Measurements from ENCODE around the gene LCE2A.

LCE2A gene

GRCh38 chr1:152707860-152708259 is 9.7 kb downstream of the LCE2A start, which contains the start of gene LCE4A:
Gene LCE4A, plus strand, starts transcription at chr1:152708160. Its CDS starts 916 bp downstream, at chr1:152709076.
- TF ChIP-seq CTCF (conservative IDR thresholded peaks at IDR 0.05; ENCODE audit: low read depth, low read length), result no peak
- no peak for DNase-seq (ENCODE audit: low read depth)
- no peak within 1 kb of the TSS for H3K4me3 ChIP-seq (ENCODE audit: low read depth, low read length)

- no peak overlapping the region for H3K4me3 ChIP-seq (ENCODE audit: low read depth, low read length)
- no peak for TF ChIP-seq CTCF (conservative IDR thresholded peaks at IDR 0.05; ENCODE audit: low read depth, low read length)
- DNase-seq (ENCODE audit: low read depth), result no peak
These were observed 20.1 kb downstream of the LCE2A start for GRCh38 chr1:152718238-152718637.

GRCh38 chr1:152725261-152725660 is 27.1 kb downstream of the LCE2A start:
- DNase-seq (ENCODE audit: low read depth), result no peak
- no peak for TF ChIP-seq CTCF (conservative IDR thresholded peaks at IDR 0.05; ENCODE audit: low read depth, low read length)
- H3K4me3 ChIP-seq (ENCODE audit: low read depth, low read length), result no peak overlapping the region

- H3K4me3 ChIP-seq (ENCODE audit: low read depth, low read length), result no peak overlapping the region
- DNase-seq (ENCODE audit: low read depth), result no peak
- TF ChIP-seq CTCF (conservative IDR thresholded peaks at IDR 0.05; ENCODE audit: low read depth, low read length), result no peak
These were observed 30.8 kb downstream of the LCE2A start for GRCh38 chr1:152728986-152729385.

GRCh38 chr1:152735648-152736047 is 37.5 kb downstream of the LCE2A start:
- TF ChIP-seq CTCF (conservative IDR thresholded peaks at IDR 0.05; ENCODE audit: low read depth, low read length), result no peak
- no peak overlapping the region for H3K4me3 ChIP-seq (ENCODE audit: low read depth, low read length)
- DNase-seq (ENCODE audit: low read depth), result no peak

GRCh38 chr1:152737997-152738396 is 39.9 kb downstream of the LCE2A start:
- H3K4me3 ChIP-seq (ENCODE audit: low read depth, low read length), result no peak overlapping the region
- no peak for DNase-seq (ENCODE audit: low read depth)
- no peak for TF ChIP-seq CTCF (conservative IDR thresholded peaks at IDR 0.05; ENCODE audit: low read depth, low read length)

GRCh38 chr1:152739841-152740240 is 41.7 kb downstream of the LCE2A start:
- TF ChIP-seq CTCF (conservative IDR thresholded peaks at IDR 0.05; ENCODE audit: low read depth, low read length), result no peak
- no peak overlapping the region for H3K4me3 ChIP-seq (ENCODE audit: low read depth, low read length)
- DNase-seq (ENCODE audit: low read depth), result no peak

All from choroid plexus epithelial cell (primary cell).